ENCODE data around the gene KCNIP4.

Gene KCNIP4

GRCh38 chr4:21628116-21628670 is 320.4 kb downstream of the KCNIP4 start:
- in situ Hi-C loops (cut with HindIII; ENCODE audit: low sequenced_read_pairs), result no loop called here

GRCh38 chr4:21625447-21625846 is 323.1 kb downstream of the KCNIP4 start:
- in situ Hi-C loops (cut with HindIII; ENCODE audit: low sequenced_read_pairs), result no loop called here

- in situ Hi-C loops (cut with HindIII; ENCODE audit: low sequenced_read_pairs), result no loop called here
Measured at GRCh38 chr4:21605006-21605405, 343.6 kb downstream of the KCNIP4 start.

DNA sequence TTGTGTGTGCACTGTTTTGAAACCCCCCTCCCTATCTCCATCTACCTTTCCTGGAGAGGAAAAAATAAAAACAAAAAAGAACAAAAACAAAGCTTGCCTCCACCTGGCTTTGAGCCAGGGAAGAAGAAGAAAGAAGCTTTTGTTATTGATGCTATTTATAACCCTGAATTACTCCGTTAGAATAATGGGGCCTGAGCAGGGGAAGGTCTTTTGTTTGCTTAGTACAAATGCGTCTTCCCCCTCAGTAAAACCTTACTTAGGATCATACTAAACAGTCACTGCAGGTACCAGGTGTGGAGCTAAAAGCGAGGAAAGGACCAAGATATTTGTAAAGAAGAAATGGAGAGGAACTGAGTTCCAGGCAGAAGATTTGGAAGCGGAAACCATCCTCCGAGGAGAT is 352.1 kb downstream of the KCNIP4 start:
- in situ Hi-C loops (cut with HindIII; ENCODE audit: low sequenced_read_pairs), result no loop called here

GRCh38 chr4:21593671-21594001 is 354.9 kb downstream of the KCNIP4 start:
- in situ Hi-C loops (cut with HindIII; ENCODE audit: low sequenced_read_pairs), result no loop called here

DNA sequence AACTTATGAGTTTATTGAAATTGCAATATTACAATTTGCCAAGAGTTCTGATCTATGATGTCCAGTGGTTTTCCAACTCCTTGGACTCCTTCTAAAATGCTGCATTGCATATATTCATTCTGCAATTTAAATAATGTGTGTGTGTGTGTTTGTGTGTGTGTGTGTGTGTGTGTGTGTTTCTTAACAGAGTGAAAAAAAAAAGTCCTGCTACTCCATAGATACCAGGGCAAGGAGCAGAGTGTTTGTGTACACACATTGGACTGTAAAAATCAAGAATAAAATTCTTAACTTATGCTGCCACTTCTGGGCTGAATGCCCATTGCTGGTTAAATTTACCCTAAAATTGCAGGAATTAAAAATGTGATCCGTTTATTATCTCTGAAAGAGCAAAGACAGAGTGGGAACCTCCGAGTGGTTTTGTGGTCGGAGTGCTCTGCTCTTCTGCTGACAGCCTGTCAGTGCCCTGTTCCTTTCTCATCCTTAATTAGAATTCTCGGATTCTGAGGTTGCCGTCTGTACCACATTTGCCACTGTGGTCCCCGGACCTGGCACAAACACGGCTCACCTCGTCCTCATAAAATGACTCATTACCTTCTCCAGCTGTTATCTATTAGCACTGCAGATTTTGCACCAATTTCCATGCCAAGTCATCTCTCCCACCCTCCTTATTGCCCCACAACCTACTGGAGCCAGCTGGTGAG is 355.5 kb downstream of the KCNIP4 start:
- in situ Hi-C loops (cut with HindIII; ENCODE audit: low sequenced_read_pairs), result no loop called here

DNA sequence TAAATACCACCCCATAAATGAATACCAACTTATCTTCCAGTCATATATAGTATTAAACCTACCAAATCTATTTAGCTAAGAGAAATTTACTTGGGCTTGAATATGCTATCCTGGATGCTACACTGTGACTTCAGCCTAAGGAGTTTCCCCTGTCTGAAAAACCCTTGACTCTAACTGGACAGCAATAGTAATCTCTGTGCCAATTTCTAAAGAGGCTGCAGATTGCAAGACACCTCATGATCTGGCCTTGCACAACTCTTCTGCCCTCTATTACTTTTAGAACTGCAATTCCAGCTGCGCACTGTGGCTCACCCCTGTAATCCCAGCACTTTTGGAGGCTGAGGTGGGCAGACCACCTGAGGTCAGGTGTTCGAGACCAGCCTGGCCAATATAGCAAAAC is 371.5 kb downstream of the KCNIP4 start:
- in situ Hi-C loops (cut with HindIII; ENCODE audit: low sequenced_read_pairs), result no loop called here

DNA sequence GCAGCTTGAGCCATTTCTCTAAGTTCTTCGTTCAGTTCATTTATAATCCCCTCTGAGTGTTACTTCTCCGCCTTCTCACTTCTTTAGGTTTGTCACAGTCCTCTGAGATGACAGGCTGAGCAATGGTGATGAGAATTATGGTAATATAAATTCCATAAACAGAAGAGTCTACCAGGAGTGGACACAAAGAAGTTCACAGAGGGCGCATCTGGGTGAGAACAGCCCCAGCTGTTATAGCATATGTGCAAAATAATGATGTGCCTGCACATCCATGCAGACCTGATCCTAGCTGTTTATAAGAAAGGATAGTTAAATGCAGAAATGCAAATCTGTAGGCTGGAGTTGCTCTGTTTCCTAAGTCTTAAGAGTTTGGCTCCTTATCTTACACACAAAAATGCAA is 377.5 kb downstream of the KCNIP4 start:
- in situ Hi-C loops (cut with HindIII; ENCODE audit: low sequenced_read_pairs), result no loop called here

GRCh38 chr4:21569638-21570037 is 378.9 kb downstream of the KCNIP4 start:
- in situ Hi-C loops (cut with HindIII; ENCODE audit: low sequenced_read_pairs), result no loop called here

DNA sequence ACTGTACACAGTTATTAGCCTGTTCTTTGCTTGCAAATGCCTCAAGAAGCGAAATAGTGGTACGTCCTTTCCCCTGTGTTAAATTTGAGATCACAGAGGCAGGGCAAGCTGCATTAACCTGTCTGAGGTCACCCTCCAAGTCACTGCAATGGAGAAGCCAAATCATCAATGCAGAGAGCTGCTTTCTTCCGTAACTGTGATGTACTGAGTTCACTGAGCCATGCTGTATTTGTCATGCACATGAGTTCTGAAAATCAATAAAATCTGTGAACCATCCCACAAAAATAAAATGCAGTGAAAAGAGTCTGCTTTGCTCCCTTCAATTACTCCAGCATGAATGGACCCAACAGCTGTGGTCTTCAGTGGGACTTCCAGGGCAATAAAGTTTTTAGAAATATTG is 393.5 kb downstream of the KCNIP4 start:
- in situ Hi-C loops (cut with HindIII; ENCODE audit: low sequenced_read_pairs), result no loop called here

GRCh38 chr4:21554500-21554899 is 394.1 kb downstream of the KCNIP4 start:
- in situ Hi-C loops (cut with HindIII; ENCODE audit: low sequenced_read_pairs), result no loop called here

DNA sequence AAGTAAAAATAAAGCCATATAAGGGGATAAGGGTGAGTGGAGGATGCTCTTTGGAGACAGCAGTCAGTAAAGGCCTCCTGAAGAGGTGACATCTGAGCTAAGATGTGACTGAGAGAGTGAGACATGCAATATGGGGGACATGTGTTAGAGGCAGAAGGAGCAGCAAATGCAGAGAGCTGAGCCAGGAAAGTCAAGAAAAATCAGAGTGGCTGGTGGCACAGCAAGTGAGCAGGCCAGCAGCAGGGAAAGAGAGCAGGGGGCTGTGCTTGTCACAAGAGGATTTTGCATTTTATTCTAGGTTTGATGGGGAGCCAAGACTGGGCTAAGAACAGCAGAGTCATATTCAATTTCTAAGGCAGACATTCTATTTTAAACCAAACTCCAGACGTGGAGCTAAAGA is 394.5 kb downstream of the KCNIP4 start:
- in situ Hi-C loops (cut with HindIII; ENCODE audit: low sequenced_read_pairs), result no loop called here

- in situ Hi-C loops (cut with HindIII; ENCODE audit: low sequenced_read_pairs), result no loop called here
Measured at GRCh38 chr4:21552455-21552854, 396.1 kb downstream of the KCNIP4 start.

DNA sequence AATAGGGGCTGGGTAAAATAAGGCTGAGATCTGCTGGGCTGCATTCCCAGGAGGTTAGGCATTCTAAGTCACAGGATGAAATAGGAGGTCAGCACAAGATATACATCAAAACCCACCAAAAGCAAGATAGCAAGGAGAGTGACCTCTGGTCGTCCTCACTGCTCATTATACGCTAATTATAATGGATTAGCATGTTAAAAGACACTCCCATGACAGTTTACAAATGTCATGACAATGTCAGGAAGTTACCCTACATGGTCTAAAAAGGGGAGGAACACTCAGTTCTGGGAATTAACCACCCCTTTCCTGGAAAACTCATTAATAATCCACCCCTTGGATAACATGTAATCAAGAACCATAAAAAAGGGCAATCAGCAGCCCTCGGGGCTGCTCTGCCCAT is 403.6 kb downstream of the KCNIP4 start:
- in situ Hi-C loops (cut with HindIII; ENCODE audit: low sequenced_read_pairs), result no loop called here

DNA sequence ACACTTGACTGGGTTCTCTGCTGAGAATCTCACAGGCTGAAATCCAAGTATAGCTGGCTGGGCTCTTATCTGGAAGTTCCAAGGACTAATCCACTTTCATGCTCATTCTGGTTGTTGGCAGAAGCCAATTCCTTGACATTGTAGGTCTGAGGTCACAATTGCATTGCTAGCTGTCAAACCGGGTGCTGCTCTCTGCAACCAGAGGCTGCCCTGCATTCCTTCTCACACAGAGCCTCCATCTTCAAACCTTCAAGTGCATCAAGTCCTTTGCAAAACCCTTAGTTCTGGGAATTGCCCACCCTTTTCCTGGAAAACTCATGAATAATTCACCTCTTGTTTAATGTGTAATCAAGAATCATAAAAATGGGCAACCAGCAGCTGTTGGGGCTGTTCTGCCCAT is 404.2 kb downstream of the KCNIP4 start:
- in situ Hi-C loops (cut with HindIII; ENCODE audit: low sequenced_read_pairs), result no loop called here

DNA sequence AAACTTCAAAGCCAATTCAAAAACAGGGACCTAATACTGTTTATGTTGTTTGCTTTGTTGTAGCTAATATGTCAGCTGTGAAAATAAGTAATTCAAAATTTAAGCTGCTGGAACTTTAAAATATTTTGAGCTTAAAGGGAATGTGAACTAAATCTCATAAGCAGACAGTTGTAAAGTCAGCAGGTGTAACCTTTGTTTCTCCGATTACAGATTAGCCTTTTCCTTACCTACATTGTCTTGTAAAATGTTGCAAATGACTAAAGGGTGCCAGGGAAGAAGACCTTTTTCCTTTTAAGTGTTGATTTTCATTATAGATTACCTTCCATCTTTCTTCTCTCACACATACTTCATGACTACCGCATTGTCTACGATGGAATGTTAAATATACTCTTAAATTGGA is 405.1 kb downstream of the KCNIP4 start:
- in situ Hi-C loops (cut with HindIII; ENCODE audit: low sequenced_read_pairs), result no loop called here

GRCh38 chr4:21535898-21536297 is 412.7 kb downstream of the KCNIP4 start:
- in situ Hi-C loops (cut with HindIII; ENCODE audit: low sequenced_read_pairs), result no loop called here

- in situ Hi-C loops (cut with HindIII; ENCODE audit: low sequenced_read_pairs), result no loop called here
Measured at GRCh38 chr4:21531048-21531447, 417.5 kb downstream of the KCNIP4 start.

GRCh38 chr4:21529214-21529613 is 419.4 kb downstream of the KCNIP4 start:
- in situ Hi-C loops (cut with HindIII; ENCODE audit: low sequenced_read_pairs), result no loop called here

DNA sequence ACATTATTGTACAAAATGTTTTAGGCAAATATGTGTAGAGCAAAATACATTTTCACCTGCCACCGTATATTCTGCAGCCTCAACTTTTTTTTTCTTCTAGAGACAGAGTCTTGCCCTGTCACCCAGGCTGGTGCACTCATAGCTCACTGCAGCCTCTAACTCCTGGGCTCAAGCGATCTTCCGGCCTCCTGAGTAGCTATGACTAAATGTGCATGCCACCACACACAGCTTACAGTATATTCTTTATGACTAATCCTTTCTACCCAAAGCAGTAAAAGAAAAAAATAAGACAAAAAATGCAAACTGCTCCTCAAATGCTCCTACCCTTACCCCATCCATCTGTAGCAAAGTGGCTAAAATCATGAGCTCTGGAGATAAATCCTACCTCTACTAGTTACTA is 426.3 kb downstream of the KCNIP4 start:
- in situ Hi-C loops (cut with HindIII; ENCODE audit: low sequenced_read_pairs), result no loop called here

DNA sequence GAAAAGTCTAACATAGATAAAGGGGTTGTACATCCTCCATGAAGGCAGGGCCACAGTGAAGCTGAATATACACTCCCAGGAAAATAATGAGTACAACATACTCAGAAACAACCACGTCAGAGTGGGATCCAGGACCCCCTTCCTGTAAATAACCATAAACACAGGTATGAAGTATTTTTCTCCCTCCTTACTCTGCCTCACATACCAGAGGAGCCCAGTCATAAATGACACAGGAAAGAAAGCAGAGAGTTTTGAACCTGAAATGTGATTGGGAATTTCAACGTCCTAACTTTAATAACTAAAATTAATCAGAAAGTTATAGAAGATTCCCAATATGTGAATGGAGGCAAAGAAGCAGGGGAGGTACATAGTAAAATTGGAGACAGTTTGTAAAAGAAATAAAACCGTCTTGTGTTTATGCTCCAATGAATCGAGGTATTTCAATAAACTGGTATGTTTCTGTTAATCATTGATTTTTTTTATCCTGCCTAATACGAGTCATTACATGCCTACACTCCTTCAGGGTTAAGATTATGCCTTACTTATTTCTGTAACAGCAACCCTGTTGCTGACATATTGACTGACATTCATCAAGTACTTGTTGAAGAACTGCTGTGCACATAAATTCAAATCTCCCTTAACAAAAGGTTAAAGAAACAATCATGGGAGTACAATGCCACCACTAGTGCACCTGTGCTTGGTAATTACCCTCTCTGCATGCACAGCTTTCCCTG is 431.3 kb downstream of the KCNIP4 start:
- in situ Hi-C loops (cut with HindIII; ENCODE audit: low sequenced_read_pairs), result no loop called here

GRCh38 chr4:21514022-21514694 is 434.4 kb downstream of the KCNIP4 start:
- in situ Hi-C loops (cut with HindIII; ENCODE audit: low sequenced_read_pairs), result no loop called here

All from DLD1 (cell line).